ENCODE measurements around the gene HDAC8.

DNA sequence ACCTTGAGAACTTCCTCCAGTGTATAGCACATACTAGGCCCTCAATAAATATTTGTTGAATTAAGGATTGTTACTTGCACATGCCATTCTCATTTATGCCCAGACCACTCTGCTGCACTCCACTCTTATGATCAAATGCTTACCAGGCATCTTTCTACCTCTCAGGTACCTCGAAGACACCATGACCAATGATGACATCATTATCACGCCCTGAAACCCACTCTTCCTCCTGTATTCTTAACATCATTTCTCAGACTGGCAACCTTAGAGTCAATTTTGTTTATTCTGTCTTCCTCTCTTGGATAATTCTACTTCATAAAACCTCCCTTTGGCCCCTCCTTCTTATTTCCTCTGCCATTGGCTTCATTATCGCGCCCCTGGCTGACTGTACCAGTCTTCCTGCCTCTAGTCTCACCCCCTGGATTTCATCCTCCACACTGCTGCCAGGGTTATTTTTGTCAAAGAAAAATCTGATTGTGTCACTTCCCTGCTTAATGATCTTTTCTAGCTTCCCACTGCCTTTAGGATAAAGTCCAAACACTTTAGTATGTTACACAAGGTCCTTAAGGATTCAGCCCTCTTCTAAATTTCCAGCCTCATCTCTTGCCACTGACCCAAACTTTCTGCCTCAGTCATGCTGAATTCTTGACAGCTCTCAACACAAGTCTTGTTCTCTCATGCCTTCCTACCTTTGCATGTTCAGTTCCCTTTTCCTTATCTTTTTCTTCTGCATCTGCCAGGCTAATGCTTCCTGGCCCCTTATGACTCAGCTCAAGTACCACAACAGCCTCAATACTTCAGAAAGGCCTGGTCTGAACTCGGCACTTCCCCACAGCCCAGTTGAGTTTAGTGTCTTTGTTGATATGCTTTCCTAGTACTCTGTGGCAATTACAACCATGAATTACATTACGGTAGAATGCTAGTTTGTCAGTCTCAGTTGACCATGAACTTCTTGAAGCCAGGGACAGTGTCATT lies 45.8 kb downstream of the HDAC8 start:
- TF ChIP-seq, protein P1, sequence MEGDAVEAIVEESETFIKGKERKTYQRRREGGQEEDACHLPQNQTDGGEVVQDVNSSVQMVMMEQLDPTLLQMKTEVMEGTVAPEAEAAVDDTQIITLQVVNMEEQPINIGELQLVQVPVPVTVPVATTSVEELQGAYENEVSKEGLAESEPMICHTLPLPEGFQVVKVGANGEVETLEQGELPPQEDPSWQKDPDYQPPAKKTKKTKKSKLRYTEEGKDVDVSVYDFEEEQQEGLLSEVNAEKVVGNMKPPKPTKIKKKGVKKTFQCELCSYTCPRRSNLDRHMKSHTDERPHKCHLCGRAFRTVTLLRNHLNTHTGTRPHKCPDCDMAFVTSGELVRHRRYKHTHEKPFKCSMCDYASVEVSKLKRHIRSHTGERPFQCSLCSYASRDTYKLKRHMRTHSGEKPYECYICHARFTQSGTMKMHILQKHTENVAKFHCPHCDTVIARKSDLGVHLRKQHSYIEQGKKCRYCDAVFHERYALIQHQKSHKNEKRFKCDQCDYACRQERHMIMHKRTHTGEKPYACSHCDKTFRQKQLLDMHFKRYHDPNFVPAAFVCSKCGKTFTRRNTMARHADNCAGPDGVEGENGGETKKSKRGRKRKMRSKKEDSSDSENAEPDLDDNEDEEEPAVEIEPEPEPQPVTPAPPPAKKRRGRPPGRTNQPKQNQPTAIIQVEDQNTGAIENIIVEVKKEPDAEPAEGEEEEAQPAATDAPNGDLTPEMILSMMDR (IDR thresholded peaks at IDR 0.05 in 4 of 5, conservative IDR thresholded peaks at IDR 0.05 in 1 of 5): no peak
- TF ChIP-seq POLR2A (IDR thresholded peaks at IDR 0.05): no peak

All from gastrocnemius medialis (tissue), 4 donors.